NCI-H1436 (cell line): ENCODE measurements around the gene ADD2.
A peak's percentile ranks its signal among the peaks of the same experiment; 100 is the strongest.

Experiments
- DNase-seq: peaks from one replicate; lab custom pipeline; 2025; lab: John Stamatoyannopoulos, UW

ADD2 gene

GRCh38 chr2:70674636-70675430 lies 93.2 kb downstream of the ADD2 start:
- DNase-seq = no peak

GRCh38 chr2:70673041-70673647 lies 94.9 kb downstream of the ADD2 start:
- DNase-seq = no peak

GRCh38 chr2:70671092-70671675 lies 96.8 kb downstream of the ADD2 start:
- no peak for DNase-seq

GRCh38 chr2:70670626-70671025 lies 97.4 kb downstream of the ADD2 start:
- DNase-seq = no peak

GRCh38 chr2:70670202-70670601 lies 97.8 kb downstream of the ADD2 start:
- DNase-seq = no peak

DNA sequence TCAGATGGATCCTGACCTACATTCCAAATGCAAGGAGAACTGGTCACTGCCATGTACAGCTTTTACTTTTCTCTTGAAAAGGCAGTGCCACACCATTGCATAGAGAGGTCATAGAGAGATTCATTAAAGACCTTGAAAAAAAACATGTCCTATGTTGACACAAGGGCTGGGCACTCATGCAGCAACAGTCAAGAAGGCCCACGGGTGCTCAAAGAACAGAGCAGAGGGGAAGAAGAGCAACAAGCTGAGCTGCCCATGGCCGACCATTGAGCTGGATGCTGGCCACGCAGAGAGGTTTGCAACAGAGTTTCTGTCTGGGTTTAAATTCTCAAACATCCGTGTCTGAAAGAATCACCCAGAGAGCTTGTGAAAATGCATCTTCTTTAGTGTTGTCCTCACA lies 99.1 kb downstream of the ADD2 start:
- DNase-seq = no peak

DNA sequence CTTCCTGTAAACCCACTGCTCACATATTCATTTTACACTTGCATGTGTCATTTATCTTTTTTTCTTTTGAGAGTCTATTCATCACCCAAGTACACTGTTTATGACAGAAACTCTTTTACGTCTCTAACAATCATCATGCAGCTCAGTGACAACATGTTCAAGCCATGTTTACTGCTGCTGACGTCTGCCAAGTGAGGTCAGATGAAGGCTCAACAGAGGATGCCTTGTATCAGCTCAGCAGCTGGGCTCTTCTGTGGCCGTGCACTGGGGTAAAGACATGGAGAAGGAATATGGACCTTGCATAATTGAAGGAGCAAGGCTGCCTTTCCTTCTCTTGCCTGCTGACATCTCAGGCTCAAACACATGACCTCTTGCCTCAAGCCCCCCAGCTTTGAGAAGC lies 99.6 kb downstream of the ADD2 start:
- no peak for DNase-seq

- DNase-seq = no peak
Observed at GRCh38 chr2:70664525-70664924, 103.5 kb downstream of the ADD2 start.

DNA sequence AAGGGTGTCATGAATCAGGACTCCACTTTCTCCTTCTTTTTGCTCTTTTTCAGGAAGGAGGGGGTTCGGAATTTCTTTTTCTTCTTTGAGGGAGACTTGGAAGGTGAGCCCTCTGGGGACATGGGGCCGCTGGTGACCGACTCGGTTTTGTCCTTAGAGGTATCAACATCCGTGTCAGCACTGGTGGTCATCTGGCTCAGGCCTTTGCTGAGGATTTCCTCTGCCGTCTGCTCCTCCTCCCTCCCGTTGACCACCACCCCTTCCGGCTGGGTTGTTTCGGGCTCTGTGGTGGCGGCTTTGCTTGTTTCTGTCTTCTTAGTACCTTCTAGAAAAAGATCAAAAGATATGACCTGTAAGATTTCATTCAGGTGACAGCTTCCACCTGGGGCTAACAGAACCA lies 104.6 kb downstream of the ADD2 start:
- no peak for DNase-seq

DNA sequence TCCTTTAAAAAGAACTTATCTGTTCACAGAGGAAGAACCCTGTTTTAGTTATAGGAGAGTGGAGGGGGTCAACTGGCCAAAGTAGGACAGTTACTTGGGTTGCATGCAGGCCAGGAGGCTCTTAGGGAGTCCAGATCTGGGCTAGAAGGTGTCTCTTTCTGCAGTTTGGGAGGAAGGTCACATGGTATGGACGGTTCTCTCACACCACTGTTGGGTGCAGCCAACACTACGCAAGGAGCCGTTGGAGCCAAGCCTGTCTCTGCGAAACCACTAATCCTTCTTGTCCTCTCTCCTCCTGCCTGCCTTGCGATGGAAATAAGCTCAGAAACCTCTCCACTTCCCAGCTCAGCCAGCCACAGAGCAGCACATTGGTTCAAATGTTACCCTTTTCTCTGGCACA lies 108.4 kb downstream of the ADD2 start:
- DNase-seq = no peak

- no peak for DNase-seq
Observed at GRCh38 chr2:70658476-70658875, 109.5 kb downstream of the ADD2 start.

DNA sequence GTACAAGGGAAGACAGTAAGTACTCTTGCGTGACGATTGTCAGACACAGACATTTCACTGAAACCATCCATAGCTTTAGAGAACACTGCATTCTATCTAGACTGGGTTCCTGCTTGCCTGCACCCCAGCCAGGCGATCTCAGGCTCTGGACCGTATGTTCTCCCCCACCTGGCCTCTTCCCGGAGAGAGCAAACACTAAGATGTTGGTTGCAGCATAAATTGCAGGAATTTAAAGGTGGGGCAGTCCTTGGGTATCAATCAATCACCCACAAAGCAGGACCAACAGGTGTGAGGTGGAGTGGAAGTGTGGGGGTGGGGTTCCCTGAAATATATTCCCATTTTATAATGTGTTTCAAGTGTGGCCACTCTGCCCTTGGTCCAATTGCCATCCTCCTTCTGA lies 110.8 kb downstream of the ADD2 start:
- DNase-seq = no peak

DNA sequence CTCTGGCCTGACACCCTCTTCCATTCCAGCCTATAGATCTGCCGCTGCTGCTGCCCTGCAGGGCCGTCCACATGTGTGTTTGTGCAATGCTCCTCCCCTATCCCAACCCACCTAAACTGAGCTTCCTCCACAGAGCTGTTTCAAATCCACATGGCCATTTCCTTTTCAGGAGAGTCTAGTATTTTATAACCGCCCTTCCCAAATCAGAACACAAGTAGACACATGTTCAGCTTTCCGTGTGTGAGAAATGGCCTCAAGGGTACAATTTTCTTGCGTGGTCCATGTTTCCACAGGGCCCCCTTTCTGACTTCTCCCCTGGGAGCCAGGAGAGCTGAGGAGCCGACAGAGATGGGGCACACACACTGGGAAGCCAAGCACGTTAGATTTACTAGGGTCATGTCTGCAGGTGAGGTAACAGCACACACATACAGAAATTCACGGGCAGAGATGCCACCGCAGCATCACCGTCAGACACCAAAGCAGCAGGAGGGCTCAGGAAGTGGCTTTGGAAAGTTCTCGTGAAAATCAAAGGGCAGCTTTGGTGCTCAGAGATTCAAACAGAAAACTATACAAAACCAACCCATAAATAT lies 111.5 kb downstream of the ADD2 start:
- no peak for DNase-seq

DNA sequence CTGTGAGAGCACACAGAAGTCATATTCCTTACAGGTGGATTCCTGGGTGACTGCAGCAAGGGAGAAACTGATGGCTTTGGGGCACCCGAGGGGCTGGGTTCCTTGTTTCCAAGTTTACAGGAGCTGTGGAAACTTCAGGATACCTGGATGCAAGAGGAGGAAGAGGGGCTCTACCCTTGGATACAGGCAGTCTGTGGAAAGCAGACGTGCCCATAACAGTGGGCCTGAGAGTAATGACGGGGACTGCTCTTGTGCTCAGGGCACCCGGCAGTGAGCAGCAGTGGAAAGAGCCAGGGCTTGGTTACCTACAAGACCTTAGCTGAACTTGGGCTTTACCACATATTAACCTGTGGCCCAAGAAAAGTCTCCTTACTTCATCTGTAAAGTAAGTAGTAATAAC lies 112.2 kb downstream of the ADD2 start:
- DNase-seq = no peak

GRCh38 chr2:70655211-70655610 lies 112.8 kb downstream of the ADD2 start:
- peak; percentile 25 for DNase-seq

GRCh38 chr2:70651727-70652126 lies 116.3 kb downstream of the ADD2 start:
- DNase-seq = no peak

DNA sequence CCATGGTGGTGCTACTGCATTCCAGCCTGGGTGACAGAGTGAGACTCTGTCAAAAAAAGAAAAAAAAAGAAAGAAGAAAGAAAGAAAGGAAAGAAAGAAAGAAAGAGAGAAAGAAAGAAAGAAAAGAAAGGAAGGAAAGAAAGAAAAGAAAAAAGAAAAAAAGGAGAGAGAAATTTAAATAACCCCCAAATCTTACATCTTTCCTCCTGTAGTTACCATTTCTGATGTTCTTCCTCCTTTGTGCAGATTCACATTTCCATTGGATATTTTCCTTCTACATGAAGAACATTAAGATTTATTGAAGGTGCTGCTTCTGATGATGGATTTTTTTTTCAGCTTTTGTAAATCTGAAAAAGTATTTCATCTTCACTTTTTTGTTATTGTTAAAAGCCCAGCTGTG lies 117.0 kb downstream of the ADD2 start:
- no peak for DNase-seq

DNA sequence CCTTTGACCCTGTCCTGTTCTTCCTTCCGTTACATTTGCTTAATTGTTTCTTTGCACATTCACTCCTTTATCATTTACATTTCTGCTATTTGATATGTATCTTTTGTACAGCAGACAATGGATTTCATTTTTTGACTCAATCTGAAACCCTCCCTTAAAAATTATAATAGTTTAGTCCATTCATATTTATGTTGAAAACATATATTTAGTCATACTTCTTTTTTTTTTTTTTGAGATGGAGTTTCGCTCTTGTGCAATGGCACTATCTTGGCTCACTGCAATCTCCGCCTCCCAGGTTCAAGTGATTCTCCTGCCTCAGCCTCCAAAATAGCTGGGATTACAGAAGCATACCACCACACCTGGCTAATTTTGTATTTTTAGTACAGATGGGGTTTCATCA lies 119.0 kb downstream of the ADD2 start:
- DNase-seq = no peak

GRCh38 chr2:70647873-70648481 lies 120.0 kb downstream of the ADD2 start:
- DNase-seq = peak; percentile 60

GRCh38 chr2:70646420-70646818 lies 121.6 kb downstream of the ADD2 start:
- DNase-seq = no peak

- DNase-seq = no peak
Observed at GRCh38 chr2:70645733-70646419, 122.1 kb downstream of the ADD2 start.

GRCh38 chr2:70643715-70644114 lies 124.3 kb downstream of the ADD2 start:
- no peak for DNase-seq
